Measurements from ENCODE around the gene FKBP2.

GRCh38 chr11:64207256-64208085 is 33.4 kb upstream of the FKBP2 start:
- TF ChIP-seq CTCF (IDR thresholded peaks at IDR 0.05; ENCODE audit: low read depth, low read length, missing input control) = no peak
- TF ChIP-seq RAD21 (IDR thresholded peaks at IDR 0.05) = no peak
- TF ChIP-seq SP1 (IDR thresholded peaks at IDR 0.05) = no peak
- no peak for TF ChIP-seq TAF1 (conservative IDR thresholded peaks at IDR 0.05)
- no peak for TF ChIP-seq MAX (IDR thresholded peaks at IDR 0.05)
- TF ChIP-seq ATF3 (IDR thresholded peaks at IDR 0.05) = no peak
- TF ChIP-seq ZBTB33 (IDR thresholded peaks at IDR 0.05) = no peak

Measured in liver (tissue), 3 donors.